Activated CD4-positive, alpha-beta T cell treated with anti-CD3 and anti-CD28 coated beads, Interleukin-2, amount 50 U/mL, for 1 hour (primary cell): ENCODE results near the gene LRRC8C.

Experiments
- DNase-seq: peaks from one replicate; pipeline ENCODE4 v3.0.0-alpha.2; 2020

Gene LRRC8C

GRCh38 chr1:89737985-89738510 lies 105.1 kb downstream of the LRRC8C start:
- DNase-seq, result no peak

GRCh38 chr1:89739013-89739843 lies 106.3 kb downstream of the LRRC8C start:
- DNase-seq, result peak; percentile 22

GRCh38 chr1:89739844-89740216 lies 106.9 kb downstream of the LRRC8C start:
- DNase-seq, result no peak

- no peak for DNase-seq
Observed at GRCh38 chr1:89743788-89744187, 110.9 kb downstream of the LRRC8C start.

GRCh38 chr1:89746424-89747149 lies 113.7 kb downstream of the LRRC8C start:
- DNase-seq, result no peak

GRCh38 chr1:89753761-89754160 lies 120.8 kb downstream of the LRRC8C start:
- no peak for DNase-seq

- no peak for DNase-seq
Observed at GRCh38 chr1:89754518-89754917, 121.6 kb downstream of the LRRC8C start.

GRCh38 chr1:89755591-89755990 lies 122.7 kb downstream of the LRRC8C start:
- DNase-seq, result no peak

GRCh38 chr1:89757532-89757931 lies 124.6 kb downstream of the LRRC8C start:
- DNase-seq, result no peak

- no peak for DNase-seq
Observed at GRCh38 chr1:89758156-89758555, 125.2 kb downstream of the LRRC8C start.

GRCh38 chr1:89759036-89759435 lies 126.1 kb downstream of the LRRC8C start:
- DNase-seq, result no peak

GRCh38 chr1:89760496-89760895 lies 127.6 kb downstream of the LRRC8C start:
- no peak for DNase-seq

- no peak for DNase-seq
Observed at GRCh38 chr1:89761338-89761737, 128.4 kb downstream of the LRRC8C start.

- DNase-seq, result no peak
Observed at GRCh38 chr1:89761901-89762300, 129.0 kb downstream of the LRRC8C start.

GRCh38 chr1:89762386-89762778 lies 129.5 kb downstream of the LRRC8C start:
- DNase-seq, result no peak

GRCh38 chr1:89762779-89763648 lies 130.1 kb downstream of the LRRC8C start:
- DNase-seq, result peak; percentile 89

GRCh38 chr1:89763649-89763986 lies 130.7 kb downstream of the LRRC8C start:
- DNase-seq, result no peak

- DNase-seq, result no peak
Observed at GRCh38 chr1:89765774-89766173, 132.9 kb downstream of the LRRC8C start.

- DNase-seq, result no peak
Observed at GRCh38 chr1:89767618-89768017, 134.7 kb downstream of the LRRC8C start.
